Activated T-cell treated with anti-CD3 and anti-CD28 coated beads for 48 hours (primary cell): Measurements from ENCODE around the gene MT1G.
"Not testable (repeated sequence)": the region's sequence is repeated elsewhere in the genome, so short reads cannot be mapped to it uniquely, and the experiment has no call there.

Source experiments
- DNase-seq: peaks from one replicate; pipeline ENCODE4 v3.0.0-alpha.2; 2020; ENCODE audit warnings: low read depth

Gene MT1G

DNA sequence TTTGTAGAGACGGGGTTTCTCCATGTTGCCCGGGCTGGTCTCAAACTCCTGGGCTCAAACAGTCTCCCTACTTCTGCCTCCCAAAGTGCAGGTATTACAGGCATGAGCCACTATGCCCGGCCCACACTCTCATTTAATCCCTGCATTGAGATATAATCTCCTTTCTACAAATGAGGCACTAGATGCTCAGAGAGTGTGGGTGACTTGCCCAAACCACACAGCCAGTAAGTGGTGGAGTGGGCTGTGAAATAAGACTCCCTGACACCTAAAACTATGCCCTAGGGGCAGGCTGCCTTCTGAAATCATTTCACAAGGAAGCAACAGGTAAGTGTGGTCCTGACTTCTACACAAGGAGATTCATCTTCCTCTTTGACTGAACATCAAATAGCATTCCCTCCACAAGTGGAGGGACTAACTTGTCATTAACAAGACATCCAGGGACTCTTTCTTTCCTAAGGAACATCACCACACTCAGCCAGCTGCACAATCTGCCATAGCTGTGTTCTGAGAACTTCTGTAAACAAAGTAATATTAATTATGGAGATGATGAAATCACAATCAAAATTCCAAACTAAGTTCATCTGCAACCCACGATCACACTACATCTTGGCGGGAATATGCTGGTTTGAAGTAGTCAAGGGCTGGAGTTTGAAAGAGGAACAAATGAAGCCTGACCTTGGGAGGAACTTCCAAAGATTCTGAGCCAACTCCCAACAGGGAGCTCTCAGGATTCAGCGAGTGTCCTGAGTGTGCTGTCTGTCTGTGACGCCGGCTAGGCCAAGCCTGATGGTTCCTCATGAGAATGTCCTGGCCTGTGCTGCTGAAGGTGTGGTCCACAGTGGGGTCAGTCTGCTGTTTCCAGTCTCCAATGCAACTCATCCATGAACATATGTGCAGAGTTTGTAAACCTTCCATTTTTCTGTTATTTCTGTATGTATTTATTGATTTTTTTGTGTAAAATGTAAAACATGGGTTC is 2.3 kb downstream of the MT1G start:
- not testable (repeated sequence) for DNase-seq

DNA sequence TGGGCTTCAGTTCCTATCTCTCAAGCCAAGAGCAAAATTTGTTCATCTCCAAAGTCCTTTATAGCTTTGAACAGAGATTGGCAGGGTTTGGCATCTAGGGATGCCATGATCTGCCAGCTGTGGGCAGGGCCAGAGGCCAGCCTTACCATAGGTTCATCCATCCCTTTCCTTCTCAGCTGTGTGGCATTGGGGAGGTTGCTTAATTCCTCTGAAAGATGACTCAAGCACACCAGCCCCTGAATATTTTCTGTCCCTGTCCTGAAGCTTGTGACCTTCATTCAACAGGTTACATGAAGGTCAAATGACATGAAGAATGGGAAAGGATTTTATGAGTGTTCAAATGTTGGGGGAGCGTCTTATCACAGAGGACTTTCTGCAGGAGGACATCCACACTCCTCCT is 3.4 kb downstream of the MT1G start:
- no peak for DNase-seq

DNA sequence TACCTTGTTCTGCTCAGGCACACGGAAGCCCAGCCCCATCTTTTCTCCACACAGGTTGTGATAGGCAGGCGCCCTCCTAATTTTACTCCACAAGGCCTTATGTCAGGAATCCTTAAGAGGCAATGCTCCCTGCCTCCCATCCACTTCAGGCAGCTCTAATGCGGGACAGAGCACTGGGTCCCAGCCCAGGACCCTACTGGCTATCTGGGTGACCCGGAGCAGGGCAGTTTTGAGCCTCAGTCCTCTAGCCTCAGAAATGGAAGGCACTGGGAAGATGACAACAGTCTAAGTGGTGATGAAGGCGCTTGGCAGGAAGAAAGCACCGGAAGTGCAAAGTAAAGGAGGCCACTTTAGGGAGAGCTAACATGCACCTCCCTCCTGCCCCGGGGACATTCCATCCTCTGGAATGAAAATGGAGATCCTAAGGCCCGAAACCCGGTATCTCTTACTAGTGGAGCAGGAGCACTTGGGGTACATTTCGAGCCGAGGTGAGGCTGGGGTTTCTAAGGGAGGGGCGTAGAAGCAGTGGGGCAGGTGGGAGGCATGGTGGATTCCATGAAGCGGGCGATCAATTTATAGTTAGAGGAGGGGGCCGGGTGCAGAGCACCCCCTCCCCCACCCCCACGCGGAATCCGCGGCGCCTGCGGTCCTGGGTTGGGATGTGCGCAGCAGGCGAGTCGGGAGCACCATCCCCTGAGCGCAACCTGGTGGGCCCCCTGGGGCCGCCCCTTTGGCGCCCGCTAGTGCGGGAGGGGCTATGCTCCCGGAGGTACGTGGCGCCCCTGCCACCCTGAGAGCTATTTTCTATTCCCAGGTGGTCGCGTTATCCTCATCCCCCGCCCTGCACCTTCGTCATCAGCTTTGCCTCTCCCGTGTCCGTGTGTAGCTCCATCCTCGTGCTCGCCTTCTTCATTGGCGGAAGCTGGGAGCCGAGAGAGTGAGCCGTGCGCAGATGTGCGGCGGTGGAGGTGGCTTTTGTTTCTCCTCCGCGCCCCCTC is 5.2 kb downstream of the MT1G start:
- no peak for DNase-seq

DNA sequence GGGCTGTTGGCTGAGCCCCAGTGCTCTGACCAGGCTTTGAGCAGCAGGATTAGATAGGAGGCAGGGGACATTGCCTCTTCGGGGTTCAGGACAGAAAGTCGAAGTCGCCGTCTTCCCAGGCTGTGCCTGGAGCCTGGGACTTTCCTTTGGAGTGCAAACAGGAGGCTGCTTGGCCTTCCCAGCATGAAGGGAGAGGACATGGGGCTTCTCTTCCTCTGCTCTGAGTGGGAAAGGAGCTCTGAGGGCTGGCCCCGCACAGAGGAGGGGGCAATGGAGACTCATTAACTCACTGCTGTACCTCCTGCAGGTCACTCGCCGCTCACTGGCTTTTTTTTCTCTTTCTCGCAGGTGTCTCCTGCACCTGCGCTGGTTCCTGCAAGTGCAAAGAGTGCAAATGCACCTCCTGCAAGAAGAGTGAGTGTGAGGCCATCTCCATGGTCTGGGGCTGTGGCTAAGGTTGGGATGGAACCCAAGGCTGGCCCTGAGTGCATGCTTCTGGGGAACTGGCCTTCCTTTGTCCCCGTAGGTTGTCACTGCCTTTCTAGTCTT is 9.5 kb downstream of the MT1G start:
- no peak for DNase-seq

DNA sequence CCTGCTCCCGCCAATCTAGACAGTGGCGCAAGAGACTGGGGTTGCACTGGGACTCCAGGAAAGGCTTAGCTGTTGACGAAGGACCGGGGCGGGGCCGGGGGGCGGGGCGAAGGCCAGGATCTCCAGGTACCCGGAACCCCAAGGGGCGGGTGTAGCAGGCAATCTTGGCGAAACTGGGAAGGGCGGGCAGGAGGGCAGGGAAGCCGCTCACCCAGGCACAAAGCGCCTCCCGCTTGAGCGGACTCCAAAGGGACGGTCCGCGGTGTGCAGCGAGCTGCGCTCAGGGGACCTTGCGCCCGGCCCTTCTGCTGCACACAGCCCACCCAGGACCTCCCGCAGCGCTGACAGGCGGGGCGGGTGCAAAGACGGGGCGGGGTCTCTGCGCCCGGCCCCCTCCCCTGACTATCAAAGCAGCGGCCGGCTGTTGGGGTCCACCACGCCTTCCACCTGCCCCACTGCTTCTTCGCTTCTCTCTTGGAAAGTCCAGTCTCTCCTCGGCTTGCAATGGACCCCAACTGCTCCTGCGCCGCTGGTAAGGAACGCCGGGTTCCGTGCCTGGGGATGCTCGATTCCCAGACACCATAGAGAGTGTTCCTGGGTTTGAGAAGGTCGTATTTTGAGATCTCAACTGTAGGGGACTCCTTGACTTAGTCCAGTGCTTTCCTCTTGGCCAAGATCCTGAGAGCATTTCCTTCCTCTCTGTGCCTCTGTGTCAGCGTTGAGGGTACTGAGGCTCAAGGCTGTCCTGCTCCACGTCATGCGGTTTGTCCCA is 10.1 kb downstream of the MT1G start, which contains the start of gene MT1F:
Gene MT1F, plus strand, starts transcription at position 405 of the 772 bp plus-strand sequence. Its CDS starts 100 bp downstream, at position 505.
- peak; percentile 68 for DNase-seq

DNA sequence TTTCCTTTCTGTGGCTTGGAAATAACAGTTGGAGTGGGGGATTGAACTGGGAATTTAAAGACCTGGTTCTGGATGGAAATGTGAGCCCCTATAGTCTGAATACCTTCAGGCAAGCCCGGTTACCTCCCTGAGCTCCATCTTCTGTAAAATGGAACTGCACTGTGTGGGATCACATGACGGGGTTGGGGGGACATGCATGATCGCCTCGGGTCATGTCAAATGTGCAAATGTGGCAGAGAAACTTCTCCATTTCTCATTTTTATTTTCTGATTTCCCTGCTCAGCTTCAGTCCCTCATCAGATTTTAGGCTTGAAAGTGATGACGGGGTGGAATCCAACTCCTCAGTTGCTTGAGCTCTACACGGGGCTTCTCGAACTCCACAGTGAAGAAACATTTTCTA is 14.6 kb downstream of the MT1G start:
- DNase-seq, result no peak

DNA sequence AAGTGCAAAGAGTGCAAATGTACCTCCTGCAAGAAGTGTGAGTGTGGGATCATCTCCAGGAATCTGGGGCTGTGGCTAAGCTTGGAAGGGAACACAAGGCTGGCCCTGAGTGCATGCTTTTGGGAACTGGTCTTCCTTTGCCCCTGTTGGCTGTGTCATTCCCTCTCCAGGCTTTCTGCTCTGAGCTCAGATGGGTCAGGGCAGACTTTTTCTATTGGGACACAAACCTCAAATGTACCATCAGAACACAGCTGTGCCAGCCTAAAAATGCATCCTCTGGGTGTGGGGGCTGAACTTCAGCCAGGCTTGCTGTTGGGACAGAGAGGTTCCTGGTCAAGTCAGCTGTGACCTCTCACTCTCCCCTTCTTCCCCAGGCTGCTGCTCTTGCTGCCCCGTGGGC is 15.3 kb downstream of the MT1G start:
- no peak for DNase-seq

DNA sequence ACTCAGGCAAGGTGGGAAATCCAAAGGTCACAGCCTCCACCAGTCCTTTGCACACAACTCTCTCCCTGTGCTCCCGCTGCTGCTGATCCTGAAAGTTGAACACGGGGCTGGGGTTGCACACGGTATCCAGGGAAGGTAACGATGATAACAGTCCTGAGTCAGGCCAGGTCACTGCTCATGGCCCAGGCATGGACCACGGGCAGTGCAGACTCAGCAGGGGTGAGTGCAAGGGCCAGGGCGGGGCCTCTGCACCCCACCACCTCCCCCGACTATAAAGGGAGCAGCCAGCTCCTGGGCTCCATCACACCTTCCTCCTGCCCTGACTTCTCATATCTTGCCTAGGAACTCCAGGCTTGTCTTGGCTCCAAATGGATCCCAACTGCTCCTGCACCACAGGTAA is 16.3 kb downstream of the MT1G start, which contains the start of gene MT1B:
Gene MT1B, plus strand, starts transcription at position 301 of the 400 bp plus-strand sequence. Its CDS starts 68 bp downstream, at position 369.
- DNase-seq, result no peak

DNA sequence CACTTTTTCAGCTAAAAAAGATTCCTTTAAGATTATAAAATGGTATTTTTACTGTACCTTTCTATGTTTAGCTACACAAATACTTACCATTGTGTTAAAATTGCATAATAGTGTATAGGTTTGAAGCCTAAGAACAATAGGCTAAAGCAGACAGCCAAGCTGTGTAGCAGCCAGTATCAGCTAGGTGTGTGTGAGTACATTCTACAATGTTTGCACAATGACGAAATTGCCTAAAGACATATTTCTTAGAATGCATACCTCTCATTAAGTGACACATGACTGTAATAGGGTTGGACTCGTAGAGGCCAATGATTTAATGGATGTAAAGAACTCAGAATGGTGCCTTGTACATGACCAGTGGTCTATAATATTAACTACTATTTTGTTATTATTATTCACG is 18.0 kb downstream of the MT1G start:
- DNase-seq, result no peak

DNA sequence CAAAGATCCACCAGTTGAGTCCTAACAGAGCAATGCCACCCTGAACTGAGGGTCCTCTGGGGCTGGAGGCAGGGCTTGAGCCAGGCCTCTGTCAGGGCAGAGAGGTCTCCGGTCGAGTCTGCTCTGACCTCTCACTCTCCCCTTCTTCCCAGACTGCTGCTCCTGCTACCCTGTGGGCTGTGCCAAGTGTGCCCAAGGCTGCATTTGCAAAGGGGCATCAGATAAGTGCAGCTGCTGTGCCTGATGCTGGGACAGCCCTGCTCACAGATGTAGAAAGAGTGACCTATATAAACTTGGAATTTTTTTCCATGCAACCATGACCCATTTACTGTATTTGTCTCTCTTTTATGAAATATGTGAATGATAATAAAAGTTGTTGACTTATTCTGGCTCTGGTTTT is 18.6 kb downstream of the MT1G start:
- no peak for DNase-seq

DNA sequence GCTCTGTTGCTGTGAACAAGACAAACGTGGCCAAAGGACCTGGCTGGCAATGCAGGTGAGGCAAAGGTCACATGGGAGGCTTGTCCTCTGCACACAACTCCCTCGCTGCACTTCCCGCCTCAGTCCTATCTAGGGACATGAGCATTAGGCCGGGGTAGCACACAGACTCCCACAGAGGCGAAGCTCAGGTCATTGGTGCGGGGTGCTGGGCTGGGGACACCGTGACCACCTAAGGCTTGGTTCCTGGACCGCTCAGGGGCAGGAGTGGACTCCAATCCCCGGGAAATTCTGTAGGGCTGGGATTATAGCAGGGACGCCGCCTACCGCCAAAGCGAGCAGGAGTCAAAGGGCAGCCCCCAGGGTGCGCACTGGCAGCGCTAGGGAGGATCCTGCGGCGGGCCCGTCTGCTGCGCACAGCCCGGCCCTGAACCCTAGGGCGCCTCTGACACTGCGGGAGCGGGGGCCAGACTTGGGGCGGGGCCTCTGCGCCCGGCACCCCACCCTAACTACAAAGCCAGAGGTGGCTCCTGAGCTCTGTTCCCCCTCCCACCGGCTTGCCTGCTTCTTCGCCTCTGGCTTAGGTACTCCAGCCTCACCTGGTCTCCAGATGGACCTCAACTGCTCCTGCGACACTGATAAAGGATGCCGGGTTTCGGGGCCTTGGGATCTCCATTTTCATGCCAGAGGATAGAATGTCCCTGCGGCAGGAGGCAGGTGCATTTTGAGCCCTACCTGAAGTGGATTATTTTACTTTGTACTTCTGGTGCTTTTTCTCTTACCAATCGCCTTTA is 20.0 kb downstream of the MT1G start:
- no peak for DNase-seq

DNA sequence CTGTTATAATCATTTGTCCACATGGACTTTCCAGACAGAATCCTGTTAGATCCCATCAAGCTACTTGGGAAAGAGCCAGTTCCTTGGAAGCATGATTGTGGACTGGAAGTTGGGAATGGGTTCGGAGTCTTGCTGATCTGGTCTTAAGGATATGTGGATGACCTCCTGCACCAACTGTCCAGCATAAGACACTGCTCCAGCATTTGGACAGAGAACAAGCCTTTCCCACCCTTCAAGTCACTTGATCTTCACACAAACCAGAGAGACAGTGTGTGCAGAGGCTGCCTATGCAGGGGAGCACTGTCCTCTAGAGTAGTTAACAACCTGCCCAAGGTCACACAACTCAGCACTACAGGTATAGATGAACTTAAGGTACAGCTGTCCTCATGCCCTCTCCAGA is 22.0 kb downstream of the MT1G start:
- no peak for DNase-seq

DNA sequence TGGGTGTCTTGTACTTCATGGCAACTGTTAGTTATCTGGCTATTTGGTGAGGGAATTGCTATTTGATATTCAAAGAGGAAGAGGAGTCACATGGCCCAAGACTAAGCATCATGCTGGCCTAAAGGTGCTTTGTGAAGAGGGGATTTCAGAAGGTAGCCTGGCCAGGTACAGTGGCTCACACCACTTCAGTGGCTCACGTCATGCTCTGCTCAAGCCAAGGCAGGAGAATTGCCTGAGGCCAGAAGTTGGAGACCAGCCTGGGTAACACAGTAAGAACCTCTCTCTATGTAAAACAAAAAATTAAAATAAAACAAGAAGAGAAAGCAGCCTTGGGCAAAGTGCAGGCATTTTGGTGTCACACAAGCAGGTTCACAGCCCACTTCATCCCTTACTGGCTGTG is 22.6 kb downstream of the MT1G start:
- no peak for DNase-seq

DNA sequence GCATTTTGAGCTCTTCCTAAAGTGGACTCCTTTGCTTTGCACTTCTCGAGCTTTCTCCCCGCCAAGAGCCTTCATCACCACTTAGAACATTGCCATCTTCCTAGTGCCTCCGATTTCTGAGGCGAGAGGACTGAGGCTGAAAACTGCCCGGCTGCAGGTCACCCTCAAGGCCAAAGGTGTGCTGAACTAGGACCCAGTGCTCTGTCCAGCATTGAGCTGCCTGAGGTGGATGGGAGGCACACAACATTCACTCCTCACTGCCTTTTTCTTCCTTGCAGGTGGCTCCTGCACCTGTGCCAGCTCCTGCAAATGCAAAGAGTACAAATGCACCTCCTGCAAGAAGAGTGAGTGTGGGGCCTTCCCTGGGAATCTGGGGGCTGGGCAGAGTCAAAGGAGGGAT is 24.0 kb downstream of the MT1G start:
- no peak for DNase-seq

DNA sequence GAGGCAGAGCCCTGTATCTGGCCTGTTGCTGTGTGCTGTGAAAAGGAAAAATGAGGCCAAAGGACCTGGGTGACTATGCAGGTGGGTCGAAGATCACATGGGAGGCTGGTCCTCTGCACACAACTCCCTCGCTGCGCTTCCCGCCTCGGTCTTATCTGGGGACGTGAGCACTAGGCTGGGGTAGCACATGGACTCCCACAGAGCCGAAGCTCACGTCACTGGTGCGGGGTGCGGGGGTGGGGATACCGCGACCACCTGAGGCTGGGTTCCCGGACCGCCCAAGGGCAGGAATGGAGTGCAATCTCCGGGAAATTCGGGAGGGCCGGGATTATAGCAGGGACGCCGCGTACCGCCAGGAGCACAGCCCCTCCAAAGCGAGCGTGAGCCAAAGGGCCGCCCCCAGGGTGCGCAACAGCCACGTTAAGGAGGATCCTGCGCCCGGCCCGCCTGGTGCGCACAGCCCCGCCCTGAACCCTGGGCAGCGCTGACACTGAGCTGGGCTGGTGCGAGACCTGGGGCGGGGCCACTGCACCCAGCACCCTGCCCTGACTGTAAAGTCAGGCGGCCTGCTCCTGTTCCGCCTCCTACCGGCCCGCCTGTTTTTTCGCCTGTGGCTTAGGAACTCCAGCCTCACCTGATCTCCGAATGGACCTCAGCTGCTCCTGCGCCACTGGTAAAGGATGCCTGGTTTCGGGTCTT is 24.6 kb downstream of the MT1G start:
- DNase-seq, result peak; percentile 81

DNA sequence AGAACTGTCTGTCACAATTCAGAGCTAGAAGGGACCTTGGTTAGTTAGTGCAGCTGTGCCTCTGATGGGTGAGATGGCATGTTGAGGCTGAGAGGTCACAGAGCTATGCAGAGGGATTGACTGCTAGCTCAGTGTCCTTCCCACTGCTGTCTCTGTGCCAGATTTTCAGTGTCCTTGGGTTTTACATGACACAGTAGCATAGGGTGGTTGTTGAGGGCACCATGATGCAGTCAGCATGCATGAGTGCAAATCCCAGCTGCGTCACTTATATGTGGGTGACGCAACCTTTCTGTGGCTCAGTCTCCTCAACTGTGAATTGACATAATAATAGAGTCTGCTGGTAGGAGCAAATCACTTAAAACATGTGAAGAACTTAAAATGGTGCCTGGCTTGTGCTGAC is 26.7 kb downstream of the MT1G start:
- no peak for DNase-seq

DNA sequence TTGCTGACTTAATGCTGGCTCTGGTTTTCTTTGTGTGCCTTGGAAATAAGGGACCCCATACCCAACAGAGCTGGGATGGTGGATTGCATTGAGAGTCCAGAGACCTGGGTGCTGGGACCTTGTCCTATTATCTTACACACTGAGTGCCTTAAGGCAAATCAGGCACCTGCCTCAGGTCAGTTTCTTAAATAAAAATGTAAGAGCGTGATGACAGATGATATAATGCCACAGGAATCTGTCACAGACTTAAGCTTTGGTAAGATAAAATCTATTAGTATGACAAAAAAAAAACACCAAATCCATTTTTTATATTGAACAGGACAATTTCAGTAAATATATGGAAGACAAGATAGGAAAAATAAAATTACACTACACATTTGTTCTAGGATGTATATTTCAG is 27.8 kb downstream of the MT1G start:
- DNase-seq, result no peak

DNA sequence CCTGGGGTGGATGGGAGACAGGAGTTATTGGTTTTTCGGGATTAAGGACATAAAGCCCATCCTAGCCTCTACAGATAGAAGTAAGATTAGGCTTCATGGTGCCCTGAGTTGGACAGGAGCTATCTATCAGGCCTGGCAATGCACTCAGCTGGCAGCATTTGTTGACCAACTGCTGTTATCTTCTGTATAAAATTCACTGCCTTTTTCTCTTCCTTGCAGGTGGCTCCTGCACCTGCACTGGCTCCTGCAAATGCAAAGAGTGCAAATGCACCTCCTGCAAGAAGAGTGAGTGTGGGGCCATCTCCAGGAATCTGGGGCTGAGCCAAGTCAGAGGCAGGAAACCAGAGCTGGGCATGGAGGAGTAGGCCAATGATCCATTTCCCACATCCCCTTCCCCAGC is 28.8 kb downstream of the MT1G start:
- DNase-seq, result no peak

DNA sequence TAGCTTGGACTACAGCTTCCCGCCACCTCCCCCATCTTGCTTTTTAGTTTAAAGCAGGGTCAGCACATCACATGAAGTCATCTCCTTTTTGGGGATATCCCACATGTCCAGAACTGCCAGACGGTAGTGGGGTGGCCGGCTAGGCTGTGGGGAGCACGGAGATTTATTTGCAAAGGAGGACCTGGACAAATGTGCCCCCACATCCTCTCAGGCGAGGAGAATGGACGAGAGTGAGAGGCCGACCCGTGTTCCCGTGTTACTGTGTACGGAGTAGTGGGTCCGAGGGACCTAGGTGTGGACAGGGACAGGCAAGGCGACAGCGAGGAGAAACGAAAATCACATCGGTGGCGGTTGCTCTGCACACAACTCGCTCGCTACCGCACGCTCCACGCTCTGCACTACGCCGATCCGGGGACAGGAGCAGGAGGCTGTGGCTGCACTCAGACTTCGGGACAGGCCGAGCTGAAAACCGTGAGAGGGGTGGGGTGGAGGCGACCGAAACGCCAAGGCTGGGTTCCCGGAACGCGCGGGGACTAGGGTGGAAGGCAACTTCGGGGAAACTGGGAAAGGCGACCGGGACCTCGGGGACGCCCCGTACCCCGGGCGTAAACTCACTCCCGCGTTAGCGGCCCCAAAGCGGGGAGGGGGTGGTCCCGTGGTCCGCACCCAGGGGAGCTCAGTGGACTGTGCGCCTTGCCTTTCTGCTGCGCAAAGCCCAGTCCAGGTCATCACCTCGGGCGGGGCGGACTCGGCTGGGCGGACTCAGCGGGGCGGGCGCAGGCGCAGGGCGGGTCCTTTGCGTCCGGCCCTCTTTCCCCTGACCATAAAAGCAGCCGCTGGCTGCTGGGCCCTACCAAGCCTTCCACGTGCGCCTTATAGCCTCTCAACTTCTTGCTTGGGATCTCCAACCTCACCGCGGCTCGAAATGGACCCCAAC is 29.8 kb downstream of the MT1G start, which contains the start of gene MT1A:
Gene MT1A, plus strand, starts transcription at position 853 of the 937 bp plus-strand sequence. Its CDS starts 73 bp downstream, at position 926.
- DNase-seq, result no peak
